ENCODE data around the gene MTERF2. TPM values are rescaled to one million over a fixed set of nuclear protein-coding genes. Genes with fewer than 3 reads are reported as not detected.

Gene MTERF2
- total and polyA plus RNA-seq, 10 of the 15 experiments (the other 5 are each of a cell fraction or from before 2014, with no cell fraction given) = 2.1 to 9.8 (median 6.7) TPM

- TF ChIP-seq ZNF592 (IDR thresholded peaks at IDR 0.05) = no peak
Observed at GRCh38 chr12:106982229-106982628, 4.7 kb downstream of the MTERF2 start (continued).

GRCh38 chr12:106981788-106982187 lies 5.2 kb downstream of the MTERF2 start:
- Histone ChIP-seq H3K27me3 (replicated peaks in 1 of 2; ENCODE audit: control insufficient read depth in 2 of 2, insufficient read depth in 2 of 2, low read length in 1 of 2) (no peaks in the 10 kb centered on the region), H3K9ac (ENCODE audit: control insufficient read depth, insufficient read depth, low read length) (no peak overlapping the region), H3K4me3 (no peak overlapping the region), H3K9me3 (replicated peaks; ENCODE audit: control insufficient read depth, insufficient read depth, low read length) (no peaks in the 10 kb centered on the region), H4K20me1 (ENCODE audit: control insufficient read depth, insufficient read depth) (no peaks in the 10 kb centered on the region), H3K36me3 (ENCODE audit: control insufficient read depth in 2 of 2, insufficient read depth in 2 of 2, low read length in 1 of 2) (no peaks in the 10 kb centered on the region), H3K4me2 (ENCODE audit: control insufficient read depth, insufficient read depth) (no peak overlapping the region), H3K27ac (ENCODE audit: control insufficient read depth, insufficient read depth) (no peak overlapping the region), H3K79me2 (ENCODE audit: control insufficient read depth, insufficient read depth, low read length) (peaks cover 4% of the 10 kb centered on the region), H3K4me1 (ENCODE audit: control insufficient read depth, insufficient read depth, low read length) (0 out of 2 replicates have a peak, but pooled peaks cover 5% of the 10 kb centered on the region), H2AFZ (ENCODE audit: control insufficient read depth, low read depth, low read length) (no peak overlapping the region)
- intact Hi-C loops (cut with micrococcal nuclease; ENCODE audit: unreplicated experiment) = no loop called here
- FAIRE-seq = no peak
- no TSS peak for BruUV-seq (replicated peaks)
- ChIA-PET POLR2A (no interaction called here), RAD21 (ENCODE audit: unreplicated experiment) (no interaction called here), SMC1A (ENCODE audit: uncharacterized antibody, unreplicated experiment) (no interaction called here), CTCF (no interaction called here)
- 97% methylated on average over 3 of the region's 3 CpGs for WGBS (ENCODE audit: insufficient coverage, insufficient replicate concordance, low lambda C conversion rate, missing lambda C conversion rate)
- ATAC-seq = no peak
- DNase-seq (ENCODE audit: low read depth, low spot score) = no peak
- in situ Hi-C loops (cut with MboI) = no loop called here
- no peak for TF ChIP-seq MEF2A (IDR thresholded peaks at IDR 0.05; ENCODE audit: insufficient read depth, low read depth, low read length)
- no peak for TF ChIP-seq MYB (IDR thresholded peaks at IDR 0.05; ENCODE audit: borderline replicate concordance, low read depth, low read length)
- no peak for TF ChIP-seq KLF5 (IDR thresholded peaks at IDR 0.05; ENCODE audit: partially characterized antibody)
- TF ChIP-seq NFYB (IDR thresholded peaks at IDR 0.05; ENCODE audit: insufficient read depth, low read depth, low read length) = no peak
- TF ChIP-seq HDAC6 (IDR thresholded peaks at IDR 0.05; ENCODE audit: unreplicated experiment) = no peak
- no peak for TF ChIP-seq SPI1 (IDR thresholded peaks at IDR 0.05; ENCODE audit: borderline replicate concordance, insufficient read depth, low read depth, low read length)
- no peak for TF ChIP-seq TCF12 (IDR thresholded peaks at IDR 0.05; ENCODE audit: low read depth, low read length)
- no peak for TF ChIP-seq PAX5 (IDR thresholded peaks at IDR 0.05; ENCODE audit: borderline replicate concordance, low read depth, low read length)
- TF ChIP-seq RAD51 (IDR thresholded peaks at IDR 0.05) = no peak
- TF ChIP-seq CHD2 (IDR thresholded peaks at IDR 0.05; ENCODE audit: borderline replicate concordance, low read depth, low read length) = no peak
- no peak for TF ChIP-seq PBX3 (IDR thresholded peaks at IDR 0.05; ENCODE audit: insufficient replicate concordance, low read depth, low read length)
- TF ChIP-seq BCLAF1 (IDR thresholded peaks at IDR 0.05) = no peak
- no peak for TF ChIP-seq STAT3 (IDR thresholded peaks at IDR 0.05; ENCODE audit: low read depth, low read length)

Data from GM12878 (cell line).